Measurements from ENCODE around the gene ZNF530.

ZNF530 gene

DNA sequence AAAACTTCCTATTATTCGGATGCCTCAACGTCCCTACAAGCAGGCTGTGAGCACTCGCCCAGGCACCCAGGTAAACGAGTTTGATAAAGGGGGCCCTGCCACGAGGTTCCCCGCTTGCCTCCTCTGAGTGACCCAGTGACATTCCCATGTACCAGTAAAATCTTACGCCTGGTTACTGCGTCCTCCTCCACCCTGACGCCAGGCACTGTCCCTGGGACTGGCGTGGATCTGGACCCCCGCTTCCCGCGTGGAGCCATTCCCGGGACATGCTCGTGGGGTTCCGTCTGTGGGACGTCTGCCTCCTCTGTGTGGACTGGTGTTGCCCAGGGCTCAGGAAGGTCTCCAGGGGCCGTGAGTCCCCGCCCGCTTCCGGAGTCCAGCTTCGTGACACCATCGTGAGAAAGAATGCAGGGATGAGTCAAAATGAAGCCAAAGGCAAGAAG lies 39.6 kb upstream of the ZNF530 start:
- H3K4me3 ChIP-seq (replicated peaks in 1 of 2; ENCODE audit: low read depth in 2 of 2, low read length in 2 of 2) = peak overlapping the region; percentile 98 to 99
- DNase-seq (ENCODE audit: low read depth in 2 of 2) = peak; percentile 63 to 93
- TF ChIP-seq, protein P1, sequence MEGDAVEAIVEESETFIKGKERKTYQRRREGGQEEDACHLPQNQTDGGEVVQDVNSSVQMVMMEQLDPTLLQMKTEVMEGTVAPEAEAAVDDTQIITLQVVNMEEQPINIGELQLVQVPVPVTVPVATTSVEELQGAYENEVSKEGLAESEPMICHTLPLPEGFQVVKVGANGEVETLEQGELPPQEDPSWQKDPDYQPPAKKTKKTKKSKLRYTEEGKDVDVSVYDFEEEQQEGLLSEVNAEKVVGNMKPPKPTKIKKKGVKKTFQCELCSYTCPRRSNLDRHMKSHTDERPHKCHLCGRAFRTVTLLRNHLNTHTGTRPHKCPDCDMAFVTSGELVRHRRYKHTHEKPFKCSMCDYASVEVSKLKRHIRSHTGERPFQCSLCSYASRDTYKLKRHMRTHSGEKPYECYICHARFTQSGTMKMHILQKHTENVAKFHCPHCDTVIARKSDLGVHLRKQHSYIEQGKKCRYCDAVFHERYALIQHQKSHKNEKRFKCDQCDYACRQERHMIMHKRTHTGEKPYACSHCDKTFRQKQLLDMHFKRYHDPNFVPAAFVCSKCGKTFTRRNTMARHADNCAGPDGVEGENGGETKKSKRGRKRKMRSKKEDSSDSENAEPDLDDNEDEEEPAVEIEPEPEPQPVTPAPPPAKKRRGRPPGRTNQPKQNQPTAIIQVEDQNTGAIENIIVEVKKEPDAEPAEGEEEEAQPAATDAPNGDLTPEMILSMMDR (IDR thresholded peaks at IDR 0.05; ENCODE audit: low read depth, low read length) = no peak

DNA sequence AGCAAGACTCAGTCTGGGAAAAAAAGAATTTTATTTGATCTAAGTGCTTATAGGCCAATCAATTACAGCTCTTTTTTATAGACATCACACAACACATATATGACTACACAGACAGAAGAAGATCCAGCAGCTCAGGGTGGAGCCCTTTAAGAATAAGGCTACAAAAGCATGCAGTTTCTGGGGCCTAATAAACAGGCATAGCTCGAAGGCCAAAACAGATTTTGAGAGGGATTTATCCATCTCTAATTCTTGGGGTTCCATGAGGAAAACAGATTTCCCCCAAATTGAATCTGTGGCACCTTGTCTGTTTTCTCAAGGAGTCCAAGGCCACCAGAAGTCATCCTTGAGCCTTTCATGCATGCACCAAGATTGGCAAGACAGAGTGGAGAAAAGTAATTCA lies 36.1 kb upstream of the ZNF530 start:
- no peak overlapping the region for H3K4me3 ChIP-seq (replicated peaks in 1 of 2; ENCODE audit: low read depth in 2 of 2, low read length in 2 of 2)
- no peak for DNase-seq (ENCODE audit: low read depth in 2 of 2)
- TF ChIP-seq, protein P1 (IDR thresholded peaks at IDR 0.05; ENCODE audit: low read depth, low read length) = no peak

DNA sequence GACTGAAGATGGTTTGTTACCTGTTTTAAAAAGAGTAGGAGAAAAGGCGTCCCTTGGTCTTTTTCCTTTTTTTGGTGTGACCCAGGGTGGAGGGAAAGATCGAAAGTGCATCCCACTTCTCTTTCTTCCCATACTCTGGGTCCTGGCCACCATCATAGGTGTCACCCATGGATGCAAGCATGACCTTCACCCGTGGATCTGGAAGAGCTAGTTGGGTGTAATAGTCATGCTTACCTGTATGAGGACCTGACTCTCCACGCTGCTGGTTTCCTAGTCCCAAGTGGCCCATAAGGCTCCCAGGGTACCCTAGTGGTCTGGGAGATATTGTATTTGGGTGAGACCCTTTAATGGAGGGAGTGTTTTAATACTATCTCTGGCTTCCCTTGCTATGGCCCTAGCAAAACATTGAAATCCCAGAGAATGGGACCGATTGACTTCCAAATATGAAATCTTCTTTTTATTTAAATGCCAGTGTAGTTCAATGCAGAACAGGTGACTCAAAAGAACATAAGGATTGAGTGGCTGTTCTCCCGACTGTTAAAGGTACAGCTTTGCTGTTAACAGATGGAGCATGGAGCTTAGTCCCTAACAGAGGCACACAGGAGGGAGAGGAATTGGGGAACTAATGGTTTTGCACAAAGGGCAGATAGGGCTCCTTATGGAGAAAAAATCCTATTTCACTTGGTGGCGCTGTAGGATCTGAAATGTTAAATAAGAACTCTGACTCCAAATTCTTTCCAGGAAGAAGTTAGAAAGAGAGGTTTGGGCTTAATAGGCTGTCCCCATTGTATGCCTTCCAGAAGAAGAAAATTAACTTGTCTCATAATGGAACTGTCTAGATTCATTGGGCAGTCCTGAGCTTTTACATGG lies 33.1 kb upstream of the ZNF530 start:
- peak; percentile 49 to 56 for DNase-seq (ENCODE audit: low read depth in 2 of 2)
- H3K4me3 ChIP-seq (replicated peaks in 1 of 2; ENCODE audit: low read depth in 2 of 2, low read length in 2 of 2) = no peak overlapping the region
- TF ChIP-seq, protein P1 (IDR thresholded peaks at IDR 0.05; ENCODE audit: low read depth, low read length) = no peak

DNA sequence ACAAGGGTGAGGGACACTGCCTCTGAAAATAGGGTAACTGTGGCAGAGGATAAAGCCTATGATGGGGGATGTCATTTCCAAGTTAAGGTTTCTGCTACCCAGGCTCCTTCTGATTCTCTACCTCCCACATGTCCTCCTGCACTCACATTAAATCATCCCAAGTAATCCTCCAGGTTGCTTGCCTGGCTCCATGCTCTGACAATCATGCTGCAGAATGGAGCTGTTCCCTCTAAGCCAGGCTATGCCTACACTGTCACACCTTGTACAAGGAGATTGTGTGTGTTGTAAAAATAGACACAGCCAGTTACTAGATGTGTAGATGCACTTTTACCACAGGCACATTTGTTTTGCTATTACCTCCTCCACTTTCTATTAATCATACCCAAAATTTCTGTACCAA lies 29.0 kb upstream of the ZNF530 start:
- TF ChIP-seq, protein P1 (IDR thresholded peaks at IDR 0.05; ENCODE audit: low read depth, low read length) = no peak
- no peak for DNase-seq (ENCODE audit: low read depth in 2 of 2)
- H3K4me3 ChIP-seq (replicated peaks in 1 of 2; ENCODE audit: low read depth in 2 of 2, low read length in 2 of 2) = no peak overlapping the region

DNA sequence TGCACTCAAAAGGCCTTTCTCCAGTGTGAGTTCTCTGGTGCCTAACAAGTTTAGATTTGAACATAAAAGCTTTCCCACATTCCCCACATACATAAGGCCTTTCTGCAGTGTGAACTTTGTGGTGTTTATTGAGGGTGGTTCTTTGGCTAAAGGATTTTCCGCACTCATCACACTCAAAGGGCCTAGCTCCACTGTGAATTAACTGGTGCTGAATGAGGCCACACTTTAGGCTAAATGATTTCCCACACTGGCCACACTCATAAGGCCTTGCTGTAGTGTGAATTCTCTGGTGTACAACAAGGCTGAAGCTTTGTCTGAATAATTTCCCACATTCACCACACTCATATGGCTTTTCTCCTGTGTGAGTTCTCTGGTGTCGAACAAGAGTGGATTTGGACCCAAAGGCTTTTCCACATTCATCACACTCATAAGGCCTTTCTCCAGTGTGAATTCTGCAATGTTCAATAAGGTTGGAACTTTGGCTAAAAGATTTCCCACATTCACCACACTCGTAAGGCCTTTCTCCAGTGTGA lies 27.2 kb upstream of the ZNF530 start:
- H3K4me3 ChIP-seq (replicated peaks in 1 of 2; ENCODE audit: low read depth in 2 of 2, low read length in 2 of 2) = no peak overlapping the region
- TF ChIP-seq, protein P1 (IDR thresholded peaks at IDR 0.05; ENCODE audit: low read depth, low read length) = no peak
- DNase-seq (ENCODE audit: low read depth in 2 of 2) = no peak

DNA sequence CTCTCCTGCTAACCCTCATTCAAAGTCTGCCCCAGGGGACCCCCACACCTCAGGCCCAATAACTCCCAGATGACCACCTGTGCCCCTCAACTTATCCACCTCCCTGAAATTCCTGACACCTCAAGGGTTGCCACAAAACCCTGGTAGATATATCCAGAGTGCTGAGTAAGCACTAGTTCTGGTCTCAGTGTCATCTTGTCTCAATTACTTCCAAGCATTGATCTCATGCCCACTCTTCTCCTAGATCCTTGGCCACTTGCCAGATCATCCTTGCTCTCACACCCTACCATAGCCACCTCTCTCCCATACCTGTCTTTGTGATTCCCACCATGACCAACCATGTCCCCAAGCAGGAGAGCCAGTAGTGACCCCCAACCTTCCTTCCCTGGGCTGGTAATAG lies 23.0 kb upstream of the ZNF530 start:
- DNase-seq (ENCODE audit: low read depth in 2 of 2) = no peak
- H3K4me3 ChIP-seq (replicated peaks in 1 of 2; ENCODE audit: low read depth in 2 of 2, low read length in 2 of 2) = no peak overlapping the region
- TF ChIP-seq, protein P1 (IDR thresholded peaks at IDR 0.05; ENCODE audit: low read depth, low read length) = no peak
